Astrocyte (in vitro differentiated cells and primary cell): Measurements from ENCODE around the gene ELMO1. TPM values are rescaled to one million over a fixed set of nuclear protein-coding genes. Genes with fewer than 3 reads are reported as not detected.

ENCODE experiments used
- DNase-seq: peaks from one replicate; pipeline ENCODE4 v3.0.0-alpha.2; 2010; ENCODE audit warnings: low read depth
- FAIRE-seq: peaks from 2 replicates; lab custom pipeline; 2011; peaks lifted over from hg19 to GRCh38; lab: Jason Lieb, UNC
- H2AFZ ChIP-seq: 2 replicates; pipeline ENCODE4 v1.6.0; 2012; ENCODE audit warnings: low read depth, low read length, inconsistent platforms
- H3K27ac ChIP-seq: 2 replicates; pipeline ENCODE4 v1.5.1; 2011; ENCODE audit warnings: low read depth, low read length, inconsistent platforms
- H3K27me3 ChIP-seq: 2 replicates; pipeline ENCODE4 v1.6.0; 2011; ENCODE audit warnings: low read length, inconsistent platforms; ENCODE audit not compliant: insufficient read depth
- H3K36me3 ChIP-seq: 2 replicates; pipeline ENCODE4 v1.5.1; 2011; ENCODE audit warnings: low read length, inconsistent platforms; ENCODE audit not compliant: insufficient read depth
- H3K4me1 ChIP-seq: 2 replicates; pipeline ENCODE4 v1.5.1; 2011; ENCODE audit warnings: low read length, inconsistent platforms; ENCODE audit not compliant: insufficient read depth
- H3K4me2 ChIP-seq: 2 replicates; pipeline ENCODE4 v1.6.0; 2012; ENCODE audit warnings: low read length, inconsistent platforms
- H3K4me3 ChIP-seq: 2 replicates; pipeline ENCODE4 v1.5.1; 2011; ENCODE audit warnings: low read depth, mild to moderate bottlenecking, low read length, inconsistent platforms; ENCODE audit not compliant: insufficient read depth
- H3K79me2 ChIP-seq: 2 replicates; pipeline ENCODE4 v1.6.0; 2012; ENCODE audit warnings: mild to moderate bottlenecking, low read length, inconsistent platforms; ENCODE audit not compliant: insufficient read depth
- H3K9ac ChIP-seq: 2 replicates; pipeline ENCODE4 v1.6.0; 2012; ENCODE audit warnings: mild to moderate bottlenecking, low read length, inconsistent platforms
- H3K9me3 ChIP-seq: 2 replicates; pipeline ENCODE4 v1.5.1; 2012; ENCODE audit warnings: low read depth, mild to moderate bottlenecking, low read length, inconsistent platforms; ENCODE audit not compliant: insufficient read depth
- H4K20me1 ChIP-seq: 2 replicates; pipeline ENCODE4 v1.6.0; 2012; ENCODE audit warnings: low read length, inconsistent platforms; ENCODE audit not compliant: insufficient read depth
- H3K27ac Mint-ChIP-seq: one replicate; pipeline ENCODE4 v1.8.0; 2021; ENCODE audit warnings: mild to moderate bottlenecking, mixed read lengths; ENCODE audit not compliant: unreplicated experiment
- H3K27me3 Mint-ChIP-seq: one replicate; pipeline ENCODE4 v1.8.0; 2021; ENCODE audit warnings: low read depth, mixed read lengths; ENCODE audit not compliant: unreplicated experiment
- H3K36me3 Mint-ChIP-seq: one replicate; pipeline ENCODE4 v1.8.0; 2021; ENCODE audit warnings: low read depth, mixed read lengths; ENCODE audit not compliant: unreplicated experiment
- H3K4me1 Mint-ChIP-seq: one replicate; pipeline ENCODE4 v1.8.0; 2021; ENCODE audit warnings: low read depth, mixed read lengths; ENCODE audit not compliant: unreplicated experiment
- H3K4me3 Mint-ChIP-seq: one replicate; pipeline ENCODE4 v1.8.0; 2021; ENCODE audit warnings: mild to moderate bottlenecking, moderate library complexity, mixed read lengths; ENCODE audit not compliant: unreplicated experiment
- H3K9me3 Mint-ChIP-seq: one replicate; pipeline ENCODE4 v1.8.0; 2021; ENCODE audit warnings: mild to moderate bottlenecking, mixed read lengths; ENCODE audit not compliant: unreplicated experiment
- EZH2 ChIP-seq: IDR thresholded peaks from 2 replicates; pipeline ENCODE4 v1.6.1; 2012; ENCODE audit warnings: mild to moderate bottlenecking, low read length, inconsistent platforms; ENCODE audit not compliant: insufficient read depth
- total RNA-seq: library from RNA; stranded (reverse); gene quantifications from 2 replicates; pipeline ENCODE4 v1.2.1, GENCODE V29; 2021
- TF ChIP-seq, protein P1 (sequence below): IDR thresholded peaks from 2 replicates; pipeline ENCODE4 v1.5.1; 2011; ENCODE audit warnings: low read depth, mild to moderate bottlenecking, inconsistent platforms, low read length, moderate library complexity; ENCODE audit not compliant: insufficient read depth

Gene ELMO1
- total RNA-seq, 1 donor from 2014 or later, result 20.4 TPM

DNA sequence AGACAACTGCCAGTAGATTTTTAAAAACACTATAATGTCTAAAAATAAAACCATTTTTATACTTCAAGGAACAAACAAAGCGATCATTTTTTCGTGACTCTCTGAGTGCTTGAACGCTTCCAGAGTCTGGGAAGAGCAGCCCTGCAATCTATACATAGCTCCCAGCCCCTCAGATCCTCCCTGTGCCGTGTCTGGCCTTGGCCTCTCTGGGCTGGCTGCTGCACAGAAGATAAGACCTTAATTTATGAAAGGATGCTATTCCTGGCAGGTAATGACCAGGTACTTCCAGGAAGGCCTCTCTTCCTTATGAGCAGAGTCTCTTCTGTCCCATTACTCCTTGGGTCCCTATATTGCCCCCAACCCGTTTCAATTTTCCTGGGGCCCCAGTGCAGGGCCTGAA, 523.5 kb downstream of the ELMO1 start:
- no peaks in the 10 kb centered on the region for H3K79me2 ChIP-seq
- no peak overlapping the region for H3K4me3 ChIP-seq
- Mint-ChIP-seq H3K4me1 (no peaks in the 10 kb centered on the region), H3K9me3 (peaks cover 2% of the 10 kb centered on the region), H3K27ac (no peak overlapping the region), H3K27me3 (no peaks in the 10 kb centered on the region), H3K4me3 (no peak overlapping the region), H3K36me3 (no peaks in the 10 kb centered on the region)
- H3K4me1 ChIP-seq, result no peaks in the 10 kb centered on the region
- peaks cover 2% of the 10 kb centered on the region for H3K9me3 ChIP-seq
- H2AFZ ChIP-seq, result no peak overlapping the region
- no peaks in the 10 kb centered on the region for H3K27me3 ChIP-seq
- DNase-seq (no peak), FAIRE-seq (no peak)
- no peak overlapping the region for H3K27ac ChIP-seq
- no peak overlapping the region for H3K9ac ChIP-seq
- TF ChIP-seq, protein P1, sequence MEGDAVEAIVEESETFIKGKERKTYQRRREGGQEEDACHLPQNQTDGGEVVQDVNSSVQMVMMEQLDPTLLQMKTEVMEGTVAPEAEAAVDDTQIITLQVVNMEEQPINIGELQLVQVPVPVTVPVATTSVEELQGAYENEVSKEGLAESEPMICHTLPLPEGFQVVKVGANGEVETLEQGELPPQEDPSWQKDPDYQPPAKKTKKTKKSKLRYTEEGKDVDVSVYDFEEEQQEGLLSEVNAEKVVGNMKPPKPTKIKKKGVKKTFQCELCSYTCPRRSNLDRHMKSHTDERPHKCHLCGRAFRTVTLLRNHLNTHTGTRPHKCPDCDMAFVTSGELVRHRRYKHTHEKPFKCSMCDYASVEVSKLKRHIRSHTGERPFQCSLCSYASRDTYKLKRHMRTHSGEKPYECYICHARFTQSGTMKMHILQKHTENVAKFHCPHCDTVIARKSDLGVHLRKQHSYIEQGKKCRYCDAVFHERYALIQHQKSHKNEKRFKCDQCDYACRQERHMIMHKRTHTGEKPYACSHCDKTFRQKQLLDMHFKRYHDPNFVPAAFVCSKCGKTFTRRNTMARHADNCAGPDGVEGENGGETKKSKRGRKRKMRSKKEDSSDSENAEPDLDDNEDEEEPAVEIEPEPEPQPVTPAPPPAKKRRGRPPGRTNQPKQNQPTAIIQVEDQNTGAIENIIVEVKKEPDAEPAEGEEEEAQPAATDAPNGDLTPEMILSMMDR, result no peak
- no peak for TF ChIP-seq EZH2
- H3K4me2 ChIP-seq, result no peak overlapping the region
- H4K20me1 ChIP-seq, result no peaks in the 10 kb centered on the region
- H3K36me3 ChIP-seq, result no peaks in the 10 kb centered on the region

DNA sequence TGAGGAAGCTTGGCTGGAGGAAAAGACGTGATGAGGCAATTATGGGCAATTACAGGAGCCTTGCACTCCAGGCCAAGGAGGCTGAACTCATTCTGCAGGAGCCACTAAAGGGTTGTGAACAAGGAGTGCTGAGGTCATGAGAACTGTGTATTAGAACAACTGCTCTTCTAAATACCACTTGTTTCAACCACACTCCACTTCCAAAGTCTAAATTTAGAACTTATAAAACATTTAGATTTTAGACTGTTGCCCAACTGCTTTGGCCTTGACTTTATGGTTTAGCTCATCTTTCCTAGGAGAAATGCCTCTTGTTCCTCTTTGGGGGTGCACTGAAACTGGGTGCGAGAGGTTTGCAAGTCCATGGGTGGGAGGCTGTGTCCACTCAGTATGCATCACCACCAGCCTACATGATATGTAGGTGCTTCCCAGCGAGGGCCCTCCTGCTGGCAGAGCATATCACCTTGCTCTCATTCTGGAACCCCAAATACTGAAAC, 524.7 kb downstream of the ELMO1 start:
- H3K4me3 ChIP-seq, result no peak overlapping the region
- no peaks in the 10 kb centered on the region for H4K20me1 ChIP-seq
- no peak overlapping the region for H3K27ac Mint-ChIP-seq
- H3K79me2 ChIP-seq, result no peaks in the 10 kb centered on the region
- H3K4me2 ChIP-seq, result no peak overlapping the region
- peaks cover 2% of the 10 kb centered on the region for H3K9me3 ChIP-seq
- no peaks in the 10 kb centered on the region for H3K4me1 Mint-ChIP-seq
- no peak overlapping the region for H2AFZ ChIP-seq
- no peak overlapping the region for H3K4me3 Mint-ChIP-seq
- no peaks in the 10 kb centered on the region for H3K27me3 ChIP-seq
- FAIRE-seq, result no peak
- no peak overlapping the region for H3K9ac ChIP-seq
- DNase-seq, result no peak
- no peak overlapping the region for H3K27ac ChIP-seq
- H3K9me3 Mint-ChIP-seq, result peaks cover 2% of the 10 kb centered on the region
- H3K36me3 ChIP-seq, result no peaks in the 10 kb centered on the region
- H3K4me1 ChIP-seq, result no peaks in the 10 kb centered on the region
- no peaks in the 10 kb centered on the region for H3K36me3 Mint-ChIP-seq
- H3K27me3 Mint-ChIP-seq, result no peaks in the 10 kb centered on the region
- TF ChIP-seq, protein P1, result no peak
- TF ChIP-seq EZH2, result no peak

DNA sequence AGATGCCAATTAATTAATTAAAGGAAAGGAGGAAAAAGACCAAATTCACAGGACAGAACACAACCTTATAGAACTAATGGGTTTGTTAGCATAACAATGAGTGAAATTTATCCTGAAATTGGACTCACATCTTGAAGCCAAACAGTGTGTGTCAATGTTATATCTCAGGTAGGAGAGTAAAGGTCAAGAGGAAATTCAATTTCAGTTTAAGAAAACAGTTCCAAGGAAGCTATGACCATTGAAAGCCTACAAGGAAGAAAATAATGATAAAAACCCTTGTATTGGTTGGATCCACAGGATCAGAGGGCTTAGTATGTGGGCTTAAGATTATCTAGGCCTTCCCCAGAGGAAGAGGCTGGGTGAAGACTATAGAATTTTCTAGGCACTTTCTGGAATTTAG, 525.5 kb downstream of the ELMO1 start:
- no peak overlapping the region for H3K9ac ChIP-seq
- H3K4me3 Mint-ChIP-seq, result no peak overlapping the region
- no peaks in the 10 kb centered on the region for H3K36me3 Mint-ChIP-seq
- H4K20me1 ChIP-seq, result no peaks in the 10 kb centered on the region
- no peak overlapping the region for H3K27ac Mint-ChIP-seq
- H3K27me3 Mint-ChIP-seq, result no peaks in the 10 kb centered on the region
- H3K36me3 ChIP-seq, result no peaks in the 10 kb centered on the region
- H3K4me3 ChIP-seq, result no peak overlapping the region
- no peaks in the 10 kb centered on the region for H3K27me3 ChIP-seq
- DNase-seq (no peak), FAIRE-seq (no peak)
- H3K27ac ChIP-seq, result no peak overlapping the region
- peaks cover 2% of the 10 kb centered on the region for H3K9me3 ChIP-seq
- TF ChIP-seq, protein P1, result no peak
- no peak for TF ChIP-seq EZH2
- no peaks in the 10 kb centered on the region for H3K4me1 ChIP-seq
- H3K4me2 ChIP-seq, result no peak overlapping the region
- no peaks in the 10 kb centered on the region for H3K79me2 ChIP-seq
- no peaks in the 10 kb centered on the region for H3K4me1 Mint-ChIP-seq
- H3K9me3 Mint-ChIP-seq, result peaks cover 2% of the 10 kb centered on the region
- H2AFZ ChIP-seq, result no peak overlapping the region
